GM23248 (cell line): ENCODE results near the gene GIGYF1. TPM values are rescaled to one million over a fixed set of nuclear protein-coding genes. Genes with fewer than 3 reads are reported as not detected.
"Not testable (repeated sequence)": the region's sequence is repeated elsewhere in the genome, so short reads cannot be mapped to it uniquely, and the experiment has no call there.

Experiments used
- DNase-seq: peaks from one replicate; pipeline ENCODE4 v3.0.0-alpha.2; 2015
- H2AFZ ChIP-seq: fragments of 200-600 bp; sonication (generic); 2 replicates; pipeline ENCODE4 v1.6.1; 2016; ENCODE audit warnings: antibody characterized with exemption
- H3F3A ChIP-seq: fragments of 200-600 bp; sonication (generic); 2 replicates; pipeline ENCODE4 v1.6.1; 2016; ENCODE audit warnings: mild to moderate bottlenecking, antibody characterized with exemption, mixed run types; ENCODE audit not compliant: insufficient read depth
- H3K27ac ChIP-seq: fragments of 200-600 bp; sonication (generic); 2 replicates; pipeline ENCODE4 v1.5.1; 2016; ENCODE audit warnings: mild to moderate bottlenecking
- H3K27me3 ChIP-seq: fragments of 200-600 bp; sonication (generic); replicated peaks from 2 replicates; pipeline ENCODE4 v1.6.1; 2016; ENCODE audit warnings: mild to moderate bottlenecking; ENCODE audit not compliant: insufficient read depth
- H3K36me3 ChIP-seq: fragments of 200-600 bp; sonication (generic); 2 replicates; pipeline ENCODE4 v1.6.1; 2016; ENCODE audit warnings: low read depth, mild to moderate bottlenecking
- H3K4me1 ChIP-seq: fragments of 200-600 bp; sonication (generic); 2 replicates; pipeline ENCODE4 v1.6.1; 2016; ENCODE audit warnings: mild to moderate bottlenecking; ENCODE audit not compliant: insufficient read depth
- H3K4me2 ChIP-seq: fragments of 200-600 bp; sonication (generic); one replicate; pipeline ENCODE4 v1.6.1; 2016; ENCODE audit warnings: mild to moderate bottlenecking; ENCODE audit not compliant: unreplicated experiment
- H3K4me3 ChIP-seq: fragments of 200-600 bp; sonication (generic); 2 replicates; pipeline ENCODE4 v1.5.1; 2016; ENCODE audit warnings: mild to moderate bottlenecking
- H3K79me2 ChIP-seq: fragments of 200-600 bp; sonication (generic); 2 replicates; pipeline ENCODE4 v1.6.1; 2016; ENCODE audit warnings: mild to moderate bottlenecking; ENCODE audit not compliant: insufficient read depth
- H3K9ac ChIP-seq: fragments of 200-600 bp; sonication (generic); 2 replicates; pipeline ENCODE4 v1.6.1; 2016; ENCODE audit warnings: mild to moderate bottlenecking
- H3K9me2 ChIP-seq: fragments of 200-600 bp; sonication (generic); 2 replicates; pipeline ENCODE4 v1.6.1; 2016; ENCODE audit warnings: mixed run types, mild to moderate bottlenecking, moderate library complexity; ENCODE audit not compliant: insufficient read depth
- H3K9me3 ChIP-seq: fragments of 200-600 bp; sonication (generic); one replicate; pipeline ENCODE4 v1.6.1; 2017; ENCODE audit warnings: low read depth
- H4K20me1 ChIP-seq: fragments of 200-600 bp; sonication (generic); 2 replicates; pipeline ENCODE4 v1.6.0; 2016; ENCODE audit not compliant: insufficient read depth
- EZH2 ChIP-seq: fragments of 200-600 bp; sonication (generic); IDR thresholded peaks from 2 replicates; pipeline ENCODE4 v1.6.1; 2018; ENCODE audit warnings: antibody characterized with exemption, mild to moderate bottlenecking; ENCODE audit not compliant: insufficient read depth, poor library complexity, severe bottlenecking
- EZH2phosphoT487 ChIP-seq: fragments of 200-600 bp; sonication (generic); IDR thresholded peaks from 2 replicates; pipeline ENCODE4 v1.6.1; 2018; ENCODE audit warnings: antibody characterized with exemption, moderate library complexity, mild to moderate bottlenecking, low read depth; ENCODE audit not compliant: insufficient read depth
- WGBS, 2 experiments: methylation state at CpG; one replicate each; pipeline ENCODE4 v1.1.6; 2015 to 2017; ENCODE audit warnings: low lambda C conversion rate in 2 of 2, low coverage in 1 of 2; ENCODE audit errors: missing lambda C conversion rate in 2 of 2; 5-methylcytosine and 5-hydroxymethylcytosine counted together
- in situ Hi-C: fragments of 300-500 bp; cut with MboI; formaldehyde crosslinking; loops from 2 replicates; pipeline ENCODE4 v1.15.0; 2020
- polyA plus RNA-seq: library from polyadenylated mRNA; unstranded; fragments of >200 nt; fragmentation: Nextera tagmentation; extraction: Ambion mirVana; gene quantifications from 2 replicates; pipeline ENCODE4 v1.2.1, GENCODE V29; 2016
- total RNA-seq: library from RNA; depleted of rRNA; stranded (reverse); fragments of >200 nt; shearing (Covaris generic); gene quantifications from 2 replicates; pipeline ENCODE4 v1.2.3, GENCODE V29; 2014

Gene GIGYF1
- total and polyA plus RNA-seq, 2 experiments from 2014 or later, result 7.4 to 15.6 TPM

DNA sequence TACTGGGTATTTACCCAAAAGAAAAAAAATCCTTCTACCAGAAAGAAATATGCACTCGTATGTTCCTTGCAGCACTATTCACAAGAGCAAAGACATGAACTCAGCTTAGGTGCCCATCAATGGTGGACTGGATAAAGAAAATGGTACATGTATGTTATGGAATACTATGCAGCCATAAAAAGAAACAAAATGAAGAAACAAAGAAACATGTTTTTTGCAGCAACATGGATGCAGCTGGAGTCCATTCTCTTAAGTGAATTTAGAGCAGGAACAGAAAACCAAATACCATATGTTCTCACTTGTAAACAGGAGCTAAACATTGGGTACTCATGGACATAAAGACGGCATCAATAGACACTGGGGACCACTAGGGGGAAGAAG lies 26.0 kb downstream of the GIGYF1 start:
- H3K36me3 ChIP-seq, result no peaks in the 10 kb centered on the region
- in situ Hi-C loops, result no loop called here
- TF ChIP-seq EZH2phosphoT487 (no peak), EZH2 (no peak)
- no peak overlapping the region for H3K9ac ChIP-seq
- WGBS, 2 experiments, result 46 to 52% methylated on average over 2 of the region's 2 CpGs
- no peak overlapping the region for H3K4me2 ChIP-seq
- no peak for DNase-seq
- H3K4me1 ChIP-seq, result no peaks in the 10 kb centered on the region
- H3K79me2 ChIP-seq, result no peaks in the 10 kb centered on the region
- H3K27ac ChIP-seq, result no peak overlapping the region
- no peaks in the 10 kb centered on the region for H3K9me2 ChIP-seq
- no peaks in the 10 kb centered on the region for H3K27me3 ChIP-seq
- H3K4me3 ChIP-seq, result no peak overlapping the region
- H2AFZ ChIP-seq, result no peak overlapping the region
- no peaks in the 10 kb centered on the region for H4K20me1 ChIP-seq
- H3F3A ChIP-seq, result no peaks in the 10 kb centered on the region
- no peaks in the 10 kb centered on the region for H3K9me3 ChIP-seq

DNA sequence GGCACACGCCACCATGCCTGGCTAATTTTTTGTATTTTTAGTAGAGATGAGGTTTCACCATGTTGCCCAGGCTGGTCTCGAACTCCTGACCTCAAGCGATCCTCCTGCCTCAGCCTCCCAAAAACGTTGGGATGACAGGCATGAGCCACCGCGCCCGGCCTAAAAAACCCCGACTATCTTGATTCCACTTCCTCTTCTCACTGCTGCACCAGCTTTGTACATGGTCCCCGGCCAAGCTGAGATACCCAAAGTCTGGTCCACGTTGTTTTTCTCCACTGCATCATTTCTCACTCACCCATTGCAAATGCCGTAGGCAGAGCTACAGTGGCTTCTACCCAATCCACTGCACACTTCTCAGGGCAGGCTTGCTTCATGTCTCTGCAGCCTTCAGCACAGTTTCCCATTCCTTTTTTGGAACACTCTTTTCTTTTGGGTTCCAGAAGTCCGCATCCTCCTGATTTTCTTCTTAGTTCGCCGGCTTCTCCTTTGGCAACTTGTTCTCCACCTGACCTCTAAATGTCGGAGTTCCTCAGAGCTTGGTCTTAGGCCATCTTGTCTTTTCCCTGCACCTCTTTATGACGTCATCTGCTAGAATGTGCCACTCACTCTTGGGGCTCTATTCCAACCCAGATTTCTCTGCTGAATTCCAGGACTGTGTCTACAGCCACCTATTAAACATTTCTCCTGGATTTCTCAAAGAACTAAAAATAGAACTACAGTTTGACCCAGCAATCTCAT lies 26.6 kb downstream of the GIGYF1 start:
- Histone ChIP-seq H3F3A (no peaks in the 10 kb centered on the region), H3K4me2 (no peak overlapping the region), H3K9ac (no peak overlapping the region), H3K4me3 (no peak overlapping the region), H4K20me1 (no peaks in the 10 kb centered on the region), H3K27ac (no peak overlapping the region), H3K79me2 (no peaks in the 10 kb centered on the region), H3K9me2 (no peaks in the 10 kb centered on the region), H2AFZ (no peak overlapping the region), H3K36me3 (no peaks in the 10 kb centered on the region), H3K27me3 (no peaks in the 10 kb centered on the region), H3K4me1 (no peaks in the 10 kb centered on the region), H3K9me3 (no peaks in the 10 kb centered on the region)
- TF ChIP-seq EZH2 (no peak), EZH2phosphoT487 (no peak)
- DNase-seq, result no peak
- WGBS, 2 experiments, result 73 to 76% methylated on average over 16 of the region's 16 CpGs
- in situ Hi-C loops, result no loop called here

DNA sequence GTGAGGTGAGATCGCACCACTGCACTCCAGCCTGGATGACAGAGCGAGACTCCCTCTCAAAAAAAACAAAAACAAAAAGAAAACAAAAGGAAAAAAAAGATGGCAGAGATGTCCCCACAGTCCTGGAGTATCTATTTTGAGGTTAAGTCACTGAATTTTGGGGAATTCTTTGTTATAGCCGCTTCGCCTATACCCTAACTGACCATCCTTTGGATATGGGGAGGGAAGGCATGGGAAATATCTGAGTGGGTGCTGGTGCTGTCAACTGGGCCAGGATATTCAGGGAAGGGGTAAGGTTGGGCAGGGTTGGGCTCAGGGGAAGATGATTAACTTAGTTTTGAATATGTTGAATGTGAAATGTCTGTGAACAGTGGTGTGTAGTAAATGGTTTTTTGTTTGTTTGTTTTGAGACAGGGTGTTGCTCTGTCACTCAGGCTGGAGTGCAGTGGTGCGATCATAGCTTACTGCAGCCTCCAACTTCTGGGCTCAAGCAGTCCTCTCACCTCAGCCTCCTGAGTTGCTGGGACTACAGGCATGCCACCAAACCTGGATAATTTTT lies 28.8 kb downstream of the GIGYF1 start:
- H3K4me1 ChIP-seq, result no peaks in the 10 kb centered on the region
- TF ChIP-seq EZH2 (no peak), EZH2phosphoT487 (no peak)
- H3K36me3 ChIP-seq, result no peaks in the 10 kb centered on the region
- in situ Hi-C loops, result no loop called here
- DNase-seq, result no peak
- no peaks in the 10 kb centered on the region for H4K20me1 ChIP-seq
- H3K9ac ChIP-seq, result no peak overlapping the region
- H3K4me3 ChIP-seq, result no peak overlapping the region
- H3F3A ChIP-seq, result no peaks in the 10 kb centered on the region
- H2AFZ ChIP-seq, result no peak overlapping the region
- no peak overlapping the region for H3K4me2 ChIP-seq
- H3K9me2 ChIP-seq, result no peaks in the 10 kb centered on the region
- H3K9me3 ChIP-seq, result no peaks in the 10 kb centered on the region
- no peaks in the 10 kb centered on the region for H3K79me2 ChIP-seq
- 81 to 82% methylated on average over 5 of the region's 5 CpGs for WGBS, 2 experiments
- H3K27ac ChIP-seq, result no peak overlapping the region
- no peaks in the 10 kb centered on the region for H3K27me3 ChIP-seq

DNA sequence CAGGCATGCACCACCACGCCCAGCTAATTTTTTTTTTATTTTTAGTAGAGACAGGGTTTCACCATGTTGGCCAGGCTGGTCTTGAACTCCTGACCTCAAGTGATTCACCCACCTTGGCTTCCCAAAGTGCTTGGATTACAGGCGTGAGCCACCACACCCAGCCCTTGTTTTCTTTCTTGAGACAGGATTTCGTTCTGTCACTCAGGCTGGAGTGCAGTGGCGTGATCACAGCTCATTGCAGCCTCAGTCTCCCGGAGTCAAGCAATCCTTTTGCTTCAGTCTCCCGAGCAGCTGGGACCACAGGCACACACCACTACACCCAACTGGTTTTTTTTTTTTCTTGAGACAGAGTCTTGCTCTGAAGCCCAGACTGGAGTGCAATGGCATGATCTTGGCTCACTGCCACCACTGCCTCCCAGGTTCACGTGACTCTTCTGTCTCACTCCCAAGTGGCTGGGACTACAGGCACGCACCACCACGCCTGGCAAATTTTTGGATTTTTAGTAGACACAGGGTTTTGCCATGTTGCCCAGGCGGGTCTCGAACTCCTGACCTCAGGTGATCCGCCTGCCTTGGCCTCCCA lies 31.8 kb downstream of the GIGYF1 start:
- DNase-seq, H3K9me3 ChIP-seq, H2AFZ ChIP-seq, H4K20me1 ChIP-seq, in situ Hi-C loops, H3K27me3 ChIP-seq, H3K4me3 ChIP-seq, H3K4me1 ChIP-seq, H3K9me2 ChIP-seq, H3K79me2 ChIP-seq, H3F3A ChIP-seq, H3K9ac ChIP-seq, H3K4me2 ChIP-seq, H3K27ac ChIP-seq, H3K36me3 ChIP-seq: not testable (repeated sequence)
- WGBS, 2 experiments, result 67% methylated on average over 12 of the region's 12 CpGs
